Activated CD8-positive, alpha-beta memory T cell treated with anti-CD3 and anti-CD28 coated beads, Interleukin-2, amount 50 U/mL, for 48 hours (primary cell): Measurements from ENCODE around the gene EFCAB8.

Experiments used
- DNase-seq: peaks from one replicate; pipeline ENCODE4 v3.0.0-alpha.2; 2020

The EFCAB8 gene

GRCh38 chr20:32858701-32859372 lies at the start of gene EFCAB8:
TSS of gene EFCAB8 (plus strand) at chr20:32858923. CDS start at chr20:32863793, 4,870 bp downstream.
- DNase-seq = no peak

GRCh38 chr20:32809907-32810306 lies 48.8 kb upstream of the EFCAB8 start:
- no peak for DNase-seq

DNA sequence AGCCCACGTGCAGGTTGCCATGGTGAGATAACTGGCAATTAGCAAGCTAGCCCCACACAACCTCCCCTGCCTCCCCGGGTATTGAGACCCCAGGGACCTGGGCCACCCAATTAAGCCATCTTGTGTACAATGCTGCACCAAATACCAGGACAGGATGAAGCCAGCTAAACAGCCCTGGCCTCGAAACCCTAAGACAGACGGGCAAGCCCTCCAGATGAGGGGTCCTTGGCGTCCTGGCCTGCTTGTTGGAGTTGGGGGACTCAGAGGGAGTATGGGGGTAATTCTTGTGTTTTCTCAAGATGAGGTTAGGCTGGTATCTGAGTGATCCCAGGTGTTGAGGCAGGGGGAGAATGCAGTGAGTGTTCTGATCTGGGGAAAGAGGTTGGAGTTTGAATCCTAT lies 47.8 kb upstream of the EFCAB8 start:
- no peak for DNase-seq

- no peak for DNase-seq
Measured at GRCh38 chr20:32811886-32812285, 46.8 kb upstream of the EFCAB8 start.

DNA sequence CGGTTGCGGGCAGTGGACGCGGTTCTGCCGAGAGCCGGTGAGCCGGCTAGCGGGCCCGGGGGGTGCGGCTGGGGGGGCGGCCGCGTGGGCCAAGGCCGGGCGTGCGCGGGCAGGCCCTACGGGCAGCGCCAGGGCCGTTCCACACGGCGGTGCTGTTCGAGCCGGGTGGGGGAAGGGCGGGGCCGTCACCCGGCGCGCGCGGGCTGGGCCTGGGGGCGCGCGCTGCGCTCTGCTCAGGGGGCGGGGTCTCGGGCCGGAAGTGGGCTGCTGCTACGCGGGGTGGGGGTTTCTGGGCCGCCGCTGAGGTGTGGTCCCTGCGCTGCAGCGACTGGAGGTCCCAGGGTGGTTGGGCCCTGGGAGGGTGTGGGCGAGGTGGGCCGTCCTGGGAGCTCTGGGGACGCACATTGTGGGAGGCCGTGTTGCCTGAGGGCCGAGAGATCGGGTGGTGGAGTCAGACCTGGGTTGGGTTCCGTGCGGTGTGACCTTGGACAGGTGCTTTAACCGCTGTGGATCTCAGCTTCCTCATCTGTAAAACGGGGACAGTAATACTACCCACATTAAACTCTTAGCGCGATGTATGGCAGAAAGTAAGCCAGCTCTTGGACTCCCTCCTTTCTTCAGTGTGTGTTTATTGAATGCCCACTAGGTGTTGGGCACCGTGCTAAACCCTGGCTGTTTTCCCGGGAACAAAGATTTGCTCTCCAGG lies 38.6 kb upstream of the EFCAB8 start:
- DNase-seq = peak; percentile 94

GRCh38 chr20:32820698-32821377 lies 37.9 kb upstream of the EFCAB8 start:
- DNase-seq = no peak

- no peak for DNase-seq
Measured at GRCh38 chr20:32822225-32822624, 36.5 kb upstream of the EFCAB8 start.

DNA sequence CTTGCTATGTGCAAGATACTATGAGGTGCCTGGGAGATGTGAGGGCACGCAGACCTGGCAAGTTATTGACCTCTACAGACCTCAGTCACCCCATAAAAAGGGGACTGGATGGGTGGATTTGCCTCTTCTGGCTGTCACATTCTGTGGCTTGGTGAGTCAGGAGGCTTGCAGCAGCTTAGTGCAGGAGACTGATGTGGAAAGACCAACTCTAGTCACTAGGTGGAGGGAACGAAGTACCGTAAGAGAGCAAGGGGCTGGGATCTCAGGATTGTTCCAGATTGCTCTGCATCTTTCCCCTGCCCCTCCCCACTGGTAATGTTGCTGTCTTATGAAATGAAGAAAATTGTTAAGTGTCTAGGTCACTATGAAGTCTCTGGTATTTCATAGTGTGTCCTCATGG lies 35.6 kb upstream of the EFCAB8 start:
- DNase-seq = peak; percentile 56

GRCh38 chr20:32823737-32824588 lies 34.8 kb upstream of the EFCAB8 start:
- DNase-seq = no peak

- no peak for DNase-seq
Measured at GRCh38 chr20:32828029-32828680, 30.6 kb upstream of the EFCAB8 start.

DNA sequence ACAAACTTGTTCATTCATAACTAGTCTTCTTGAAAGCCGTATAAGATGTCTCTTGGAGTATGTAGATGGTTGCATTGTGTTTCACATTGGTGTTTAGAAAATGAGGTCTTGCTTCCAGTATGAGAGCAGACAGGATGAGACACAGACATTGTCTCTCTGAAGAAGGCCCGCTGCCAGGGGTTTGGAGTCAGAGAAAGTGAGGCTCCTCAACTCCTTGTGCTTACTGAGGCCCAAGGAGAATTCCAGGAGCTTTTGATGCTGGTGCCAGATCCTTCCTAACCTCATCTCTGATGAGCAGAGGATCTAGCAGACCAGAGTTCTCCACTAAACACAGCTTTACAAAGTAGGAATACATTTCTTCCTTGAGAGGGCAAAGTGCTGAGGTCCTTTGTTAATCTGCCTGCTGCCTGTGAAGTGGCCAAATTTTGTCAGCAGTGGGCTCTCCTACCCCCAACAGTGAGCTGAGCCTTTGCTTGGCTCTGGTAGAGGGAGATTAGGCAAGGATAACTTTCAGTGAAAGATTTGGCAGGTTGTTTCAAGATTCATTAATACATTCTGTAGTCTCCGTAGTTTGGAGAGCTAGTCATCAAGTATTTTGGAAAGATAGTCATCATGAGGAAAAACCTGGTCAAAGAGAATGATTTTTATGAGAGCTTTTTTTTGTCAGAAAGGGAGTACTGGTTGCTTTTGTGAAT lies 29.3 kb upstream of the EFCAB8 start:
- no peak for DNase-seq

- DNase-seq = no peak
Measured at GRCh38 chr20:32830437-32830836, 28.3 kb upstream of the EFCAB8 start.

GRCh38 chr20:32831982-32832381 lies 26.7 kb upstream of the EFCAB8 start:
- no peak for DNase-seq

GRCh38 chr20:32832664-32833063 lies 26.1 kb upstream of the EFCAB8 start:
- no peak for DNase-seq

DNA sequence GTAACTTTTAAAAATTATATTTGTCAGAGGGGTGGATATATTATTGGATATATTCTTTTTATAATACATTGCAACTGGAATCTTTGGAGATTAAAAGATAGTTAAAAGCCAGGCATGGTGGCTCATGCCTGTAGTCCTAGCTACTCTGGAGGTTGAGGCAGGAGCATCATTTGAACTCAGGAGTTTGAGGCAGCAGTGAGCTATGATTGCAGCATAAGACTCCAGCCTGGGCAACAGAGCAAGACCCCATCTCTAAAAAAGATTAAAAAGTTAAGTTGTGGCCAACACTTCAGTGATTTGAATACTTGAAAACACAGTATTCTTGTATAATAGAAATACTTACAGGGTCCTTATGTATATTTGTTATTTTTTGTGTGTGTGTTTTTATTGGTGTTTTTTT lies 23.8 kb upstream of the EFCAB8 start:
- no peak for DNase-seq

GRCh38 chr20:32837157-32837556 lies 21.6 kb upstream of the EFCAB8 start:
- no peak for DNase-seq

DNA sequence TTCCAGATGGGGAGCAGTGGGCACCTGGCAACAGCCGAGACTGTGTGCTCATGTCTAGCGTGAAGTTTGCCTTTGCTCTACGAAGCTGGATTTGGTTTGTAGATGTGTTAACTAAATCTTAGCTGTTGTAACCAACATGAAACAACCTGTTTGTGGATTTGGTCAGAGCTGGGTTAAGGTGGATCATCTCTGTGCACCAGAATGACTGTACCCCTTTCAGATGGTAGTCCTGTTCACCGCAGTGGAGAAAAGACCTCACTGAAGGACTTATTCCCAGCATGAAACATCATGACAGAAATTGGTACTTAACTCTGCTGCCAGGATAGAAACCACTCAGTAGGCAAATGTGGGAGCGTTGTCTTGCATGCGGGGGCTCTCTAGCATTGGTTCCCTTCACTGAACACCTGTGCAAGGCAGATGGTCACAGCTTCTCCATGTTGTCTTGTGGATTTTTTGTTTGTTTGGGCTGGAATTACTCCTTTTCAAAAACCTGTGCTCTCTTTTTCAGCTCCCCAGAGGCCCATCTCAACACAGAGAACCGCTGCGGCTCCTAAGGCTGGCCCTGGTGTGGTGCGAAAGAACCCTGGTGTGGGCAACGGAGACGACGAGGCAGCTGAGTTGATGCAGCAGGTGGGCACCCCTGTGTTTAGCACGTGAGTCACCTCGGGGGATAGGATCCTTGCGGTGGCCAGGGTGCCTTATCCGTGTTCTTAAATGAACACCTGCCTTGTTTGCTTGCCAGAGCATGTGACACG lies 19.3 kb upstream of the EFCAB8 start:
- DNase-seq = peak; percentile 55

GRCh38 chr20:32839982-32840285 lies 18.8 kb upstream of the EFCAB8 start:
- DNase-seq = no peak

- DNase-seq = no peak
Measured at GRCh38 chr20:32841174-32841573, 17.5 kb upstream of the EFCAB8 start.

GRCh38 chr20:32841632-32842031 lies 17.1 kb upstream of the EFCAB8 start:
- DNase-seq = no peak
